Right ventricle myocardium superior (tissue), 1 donor: ENCODE measurements around the gene RAPSN. TPM values are rescaled to one million over a fixed set of nuclear protein-coding genes. Genes with fewer than 3 reads are reported as not detected.

ENCODE experiments used
- microRNA-seq: library from miRNA; unstranded; fragments of <30 nt; microRNA quantifications from one replicate; pipeline ENCODE4 v1.2.0, GENCODE V29; 2020
- total RNA-seq: library from RNA; stranded (reverse); fragmentation: NEBNext Ultra II Directional; extraction: Animal tissue kit (Norgen Biotek cat#: 25700); gene quantifications from one replicate; pipeline ENCODE4 v1.2.1, GENCODE V29; 2021
- donor health status: DM: no; HTN: yes; CAD: no; lungs with severe emphysema.

The RAPSN gene
- total RNA-seq, 1 donor from 2014 or later: 6.7 TPM

Small RNA genes within 50 kb of the gene (microRNA-seq; reads per million reads assigned to microRNA genes)
- gene MIR4487: not detected

Other genes with a start within 250 kb of the RAPSN start
- 9.3 TPM for gene DDB2, start 234.2 kb downstream of the RAPSN start, total RNA-seq
- 18.4 TPM for gene ACP2, start 200.3 kb downstream of the RAPSN start, total RNA-seq
- gene NR1H3, start 191.1 kb downstream of the RAPSN start, total RNA-seq: 19.1 TPM
- 39.7 TPM for gene MADD, start 179.0 kb downstream of the RAPSN start, total RNA-seq
- 2,568 TPM for gene MYBPC3, start 96.4 kb downstream of the RAPSN start, total RNA-seq
- gene SPI1, start 70.6 kb downstream of the RAPSN start, total RNA-seq: 11.1 TPM
- 34.5 TPM for gene SLC39A13, start 40.5 kb downstream of the RAPSN start, total RNA-seq
- 166 TPM for gene PSMC3, start 22.7 kb downstream of the RAPSN start, total RNA-seq
- gene CELF1, start 104.0 kb upstream of the RAPSN start, total RNA-seq: 97.4 TPM
- 20.9 TPM for gene PTPMT1, start 116.5 kb upstream of the RAPSN start, total RNA-seq
- 12.9 TPM for gene KBTBD4, start 129.8 kb upstream of the RAPSN start, total RNA-seq
- gene NDUFS3, start 129.9 kb upstream of the RAPSN start, total RNA-seq: 350 TPM
- gene FAM180B, start 137.5 kb upstream of the RAPSN start, total RNA-seq: not detected
- gene C1QTNF4, start 145.3 kb upstream of the RAPSN start, total RNA-seq: 0.48 TPM
- gene MTCH2, start 193.4 kb upstream of the RAPSN start, total RNA-seq: 111 TPM